ENCODE measurements around the gene TNNI2. TPM values are rescaled to one million over a fixed set of nuclear protein-coding genes. Genes with fewer than 3 reads are reported as not detected.
A peak's percentile ranks its signal among the peaks of the same experiment; 100 is the strongest.

The TNNI2 gene
- total and polyA plus RNA-seq, 2 donors (not counting 1 experiment from before 2014, with no cell fraction given) = 2.9 to 12.9 TPM

- no peaks in the 10 kb centered on the region for H3K9me3 ChIP-seq (ENCODE audit: control extremely low read depth in 1 of 3, control insufficient read depth in 2 of 3, insufficient read depth in 1 of 3, low read length in 2 of 3)
- CTCF ChIA-PET = interaction anchor here (0.9 to 10.2 kb wide), 6 partner anchors 20 to 296 kb away, joined by 3 to 104 read pairs (median 3); no protein-coding TSS in a partner anchor
- Mint-ChIP-seq H3K4me3 (peak overlapping the region; percentile 100), H3K27ac (peak overlapping the region; percentile 67), H3K27me3 (no peaks in the 10 kb centered on the region), H3K9me3 (ENCODE audit: insufficient read depth) (no peaks in the 10 kb centered on the region), H3K4me1 (peaks cover 56% of the 10 kb centered on the region)
- no peak overlapping the region for H2AFZ ChIP-seq (ENCODE audit: insufficient read depth, low read depth, low read length, poor library complexity, severe bottlenecking)
- no peaks in the 10 kb centered on the region for H3K27me3 ChIP-seq (replicated peaks in 1 of 4; ENCODE audit: control extremely low read depth in 1 of 4, control insufficient read depth in 3 of 4, insufficient read depth in 4 of 4, low read length in 3 of 4)
- ATAC-seq (ENCODE audit: low read depth) = no peak
- H3K27ac ChIP-seq (ENCODE audit: low read length in 2 of 2) = peak overlapping the region in 1 of 2 donors; percentile 63
- intact Hi-C loops (cut with micrococcal nuclease) = no loop called here
- peaks cover 53 to 75% of the 10 kb centered on the region in 2 donors for H3K4me1 ChIP-seq (ENCODE audit: control insufficient read depth in 2 of 2, insufficient read depth in 2 of 2, low read length in 2 of 2)
- no peak for DNase-seq
- no peak overlapping the region for H3K9ac ChIP-seq (ENCODE audit: low read length)
- H4K20me1 ChIP-seq (ENCODE audit: control insufficient read depth, insufficient read depth, low read length, poor library complexity, severe bottlenecking) = peaks cover 80% of the 10 kb centered on the region
- WGBS (ENCODE audit: insufficient coverage) = 88% methylated on average over 8 of the region's 11 CpGs
- H3K4me3 ChIP-seq (ENCODE audit: control extremely low read depth in 1 of 5, extremely low read depth in 1 of 5, insufficient read depth in 1 of 5, low read depth in 2 of 5, low read length in 4 of 5) = peak overlapping the region in 2 of 5 experiments; percentile 95 to 97
- H3K36me3 ChIP-seq (replicated peaks in 1 of 2; ENCODE audit: control extremely low read depth in 1 of 2, control insufficient read depth in 1 of 2, extremely low read depth in 1 of 2, insufficient read depth in 2 of 2, low read length in 1 of 2) = peaks cover 0 to 54% of the 10 kb centered on the region in 2 experiments
- no peak for TF ChIP-seq EZH2 (IDR thresholded peaks at IDR 0.05; ENCODE audit: borderline replicate concordance, insufficient read depth, low read depth, low read length, poor library complexity, severe bottlenecking)
- TF ChIP-seq, protein P1, sequence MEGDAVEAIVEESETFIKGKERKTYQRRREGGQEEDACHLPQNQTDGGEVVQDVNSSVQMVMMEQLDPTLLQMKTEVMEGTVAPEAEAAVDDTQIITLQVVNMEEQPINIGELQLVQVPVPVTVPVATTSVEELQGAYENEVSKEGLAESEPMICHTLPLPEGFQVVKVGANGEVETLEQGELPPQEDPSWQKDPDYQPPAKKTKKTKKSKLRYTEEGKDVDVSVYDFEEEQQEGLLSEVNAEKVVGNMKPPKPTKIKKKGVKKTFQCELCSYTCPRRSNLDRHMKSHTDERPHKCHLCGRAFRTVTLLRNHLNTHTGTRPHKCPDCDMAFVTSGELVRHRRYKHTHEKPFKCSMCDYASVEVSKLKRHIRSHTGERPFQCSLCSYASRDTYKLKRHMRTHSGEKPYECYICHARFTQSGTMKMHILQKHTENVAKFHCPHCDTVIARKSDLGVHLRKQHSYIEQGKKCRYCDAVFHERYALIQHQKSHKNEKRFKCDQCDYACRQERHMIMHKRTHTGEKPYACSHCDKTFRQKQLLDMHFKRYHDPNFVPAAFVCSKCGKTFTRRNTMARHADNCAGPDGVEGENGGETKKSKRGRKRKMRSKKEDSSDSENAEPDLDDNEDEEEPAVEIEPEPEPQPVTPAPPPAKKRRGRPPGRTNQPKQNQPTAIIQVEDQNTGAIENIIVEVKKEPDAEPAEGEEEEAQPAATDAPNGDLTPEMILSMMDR (IDR thresholded peaks at IDR 0.05) = no peak
- peak overlapping the region; percentile 94 for H3K4me2 ChIP-seq (replicated peaks; ENCODE audit: low read depth, low read length, poor library complexity, severe bottlenecking)
- peaks cover 97% of the 10 kb centered on the region for H3K79me2 ChIP-seq (ENCODE audit: control insufficient read depth, insufficient read depth, low read length)
- POLR2A ChIA-PET = interaction anchor here (0.9 to 4.3 kb wide), 3 partner anchors 8 to 27 kb away, joined by 3 to 18 read pairs (median 4); partner anchors contain the start of gene TNNI2
These were observed 17.1 kb downstream of the TNNI2 start for GRCh38 chr11:1855886-1856265.

DNA sequence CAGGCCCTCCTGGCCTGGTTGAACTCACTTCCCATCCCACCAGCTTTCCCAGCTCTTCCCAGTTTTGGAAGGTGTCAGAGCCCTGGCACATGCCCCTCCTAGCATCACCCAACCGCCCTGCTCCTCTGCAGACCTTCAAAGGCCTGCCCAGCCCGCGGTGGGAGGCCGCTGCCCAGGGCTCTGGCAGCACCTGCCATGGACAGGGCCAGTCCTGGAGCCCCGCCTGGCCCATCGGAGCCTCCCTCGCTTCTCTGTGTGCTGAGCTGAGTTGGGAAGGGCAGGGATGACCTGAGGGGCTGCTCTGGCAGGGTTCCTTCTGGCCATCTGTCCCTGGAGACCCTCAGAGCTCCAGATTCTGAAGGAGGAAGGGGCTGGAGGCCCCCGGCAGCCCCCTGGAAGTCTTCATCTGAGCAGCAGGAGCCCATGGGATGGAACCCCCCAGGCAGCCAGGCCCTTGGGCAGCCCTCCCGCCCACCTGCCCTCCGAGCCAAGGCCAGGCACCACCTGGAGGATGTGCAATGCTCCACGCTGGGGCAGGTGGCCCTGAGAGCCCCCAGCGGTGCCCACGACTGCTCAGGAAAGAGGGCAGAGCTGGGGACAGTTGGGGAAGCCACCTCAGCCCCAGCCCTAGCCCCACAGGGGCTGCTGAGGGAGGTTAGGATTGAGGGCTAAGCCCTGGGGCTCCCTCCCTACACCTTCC lies 17.7 kb downstream of the TNNI2 start:
- no peak overlapping the region for H3K4me3 ChIP-seq (ENCODE audit: control extremely low read depth in 1 of 5, extremely low read depth in 1 of 5, insufficient read depth in 1 of 5, low read depth in 2 of 5, low read length in 4 of 5)
- peaks cover 51% of the 10 kb centered on the region for H3K4me1 Mint-ChIP-seq
- peak overlapping the region; percentile 67 for H3K27ac Mint-ChIP-seq
- H3K4me2 ChIP-seq (replicated peaks; ENCODE audit: low read depth, low read length, poor library complexity, severe bottlenecking) = peak overlapping the region; percentile 94
- H3K4me1 ChIP-seq (ENCODE audit: control insufficient read depth in 2 of 2, insufficient read depth in 2 of 2, low read length in 2 of 2) = peaks cover 51 to 70% of the 10 kb centered on the region in 2 donors
- peak overlapping the region; percentile 100 for H3K4me3 Mint-ChIP-seq
- TF ChIP-seq, protein P1 (IDR thresholded peaks at IDR 0.05) = no peak
- no peak for TF ChIP-seq EZH2 (IDR thresholded peaks at IDR 0.05; ENCODE audit: borderline replicate concordance, insufficient read depth, low read depth, low read length, poor library complexity, severe bottlenecking)
- H3K27me3 Mint-ChIP-seq = no peaks in the 10 kb centered on the region
- intact Hi-C loops (cut with micrococcal nuclease) = no loop called here
- H3K36me3 ChIP-seq (replicated peaks in 1 of 2; ENCODE audit: control extremely low read depth in 1 of 2, control insufficient read depth in 1 of 2, extremely low read depth in 1 of 2, insufficient read depth in 2 of 2, low read length in 1 of 2) = peaks cover 0 to 59% of the 10 kb centered on the region in 2 experiments
- WGBS (ENCODE audit: insufficient coverage) = 88% methylated on average over 13 of the region's 13 CpGs
- H3K27ac ChIP-seq (ENCODE audit: low read length in 2 of 2) = peak overlapping the region in 1 of 2 donors; percentile 63
- H3K27me3 ChIP-seq (replicated peaks in 1 of 4; ENCODE audit: control extremely low read depth in 1 of 4, control insufficient read depth in 3 of 4, insufficient read depth in 4 of 4, low read length in 3 of 4) = no peaks in the 10 kb centered on the region
- no peak overlapping the region for H3K9ac ChIP-seq (ENCODE audit: low read length)
- ATAC-seq (ENCODE audit: low read depth) (no peak), DNase-seq (no peak)
- no peaks in the 10 kb centered on the region for H3K9me3 Mint-ChIP-seq (ENCODE audit: insufficient read depth)
- no peak overlapping the region for H2AFZ ChIP-seq (ENCODE audit: insufficient read depth, low read depth, low read length, poor library complexity, severe bottlenecking)
- H4K20me1 ChIP-seq (ENCODE audit: control insufficient read depth, insufficient read depth, low read length, poor library complexity, severe bottlenecking) = peaks cover 86% of the 10 kb centered on the region
- H3K79me2 ChIP-seq (ENCODE audit: control insufficient read depth, insufficient read depth, low read length) = peaks cover 100% of the 10 kb centered on the region
- ChIA-PET CTCF (interaction anchor here (1.3 to 10.2 kb wide), 4 partner anchors 20 to 295 kb away, joined by 3 to 104 read pairs (median 6); no protein-coding TSS in a partner anchor), POLR2A (interaction anchor here (0.9 to 1.5 kb wide), 2 partner anchors 9 to 26 kb away, joined by 3 to 4 read pairs; no protein-coding TSS in a partner anchor)
- no peaks in the 10 kb centered on the region for H3K9me3 ChIP-seq (ENCODE audit: control extremely low read depth in 1 of 3, control insufficient read depth in 2 of 3, insufficient read depth in 1 of 3, low read length in 2 of 3)
